Pancreas (tissue), 10 donors: ENCODE results near the gene APP. TPM values are rescaled to one million over a fixed set of nuclear protein-coding genes. Genes with fewer than 3 reads are reported as not detected.
"Not testable (repeated sequence)": the region's sequence is repeated elsewhere in the genome, so short reads cannot be mapped to it uniquely, and the experiment has no call there.

Source experiments
- ATAC-seq, 4 donors: fragments of 200-7000 bp; cut with Tn5 transposase; one replicate each; pipeline versions ENCODE4 v1.8.0 to v1.9.1; 2020; ENCODE audit warnings: mild to moderate bottlenecking in 4 of 4, moderate library complexity in 4 of 4
- DNase-seq, 6 donors: peaks; one replicate each; pipeline ENCODE4 v3.0.0-alpha.2; 2020
- FAIRE-seq: peaks from 2 replicates; lab custom pipeline; 2012; peaks lifted over from hg19 to GRCh38; lab: Jason Lieb, UNC
- H3K27ac ChIP-seq, 4 donors: fragments of 200-600 bp; sonication (generic); 1 replicate in 3 of 4; 2 replicates in 1 of 4; pipeline versions ENCODE4 v1.5.0 to v1.8.0; 2020
- H3K27me3 ChIP-seq, 4 donors: fragments of 200-600 bp; one replicate each; pipeline ENCODE4 v1.8.0; 2021
- H3K36me3 ChIP-seq, 3 donors: fragments of 200-600 bp; sonication (generic) in 1 of 3; one replicate each; pipeline versions ENCODE4 v1.5.0 to v1.8.0; 2020 to 2021
- H3K4me1 ChIP-seq, 3 donors: fragments of 200-600 bp; one replicate each; pipeline ENCODE4 v1.8.0; 2021
- H3K4me3 ChIP-seq, 4 donors: fragments of 200-600 bp; sonication (generic) in 2 of 4; one replicate each; pipeline versions ENCODE4 v1.5.0 to v1.8.0; 2020 to 2021
- H3K9me3 ChIP-seq, 4 donors: fragments of 200-600 bp; one replicate each; pipeline ENCODE4 v1.8.0; 2021
- WGBS, 2 donors: extraction: QIAGEN DNeasy Blood & Tissue Kit; methylation state at CpG; one replicate each; pipeline ENCODE4 v1.1.7; 2013; 5-methylcytosine and 5-hydroxymethylcytosine counted together
- intact Hi-C, 3 donors: fragments of 100-400 bp; cut with DNase I; formaldehyde crosslinking; loops; one replicate each; pipeline versions ENCODE4 v1.11.1 to v1.14.2; 2022
- polyA plus RNA-seq, 2 donors: library from polyadenylated mRNA; stranded (reverse); fragments of 200-250 nt; gene quantifications; one replicate each; pipeline ENCODE4 v1.2.3, GENCODE V29; 2013
- total RNA-seq, 6 donors: library from RNA; stranded (reverse); fragmentation: NEBNext Ultra II Directional in 4 of 6; extraction: Animal tissue kit (Norgen Biotek cat#: 25700) in 4 of 6; gene quantifications; one replicate each; pipeline versions ENCODE4 v1.2.1 to v1.2.4, GENCODE V29; 2021 to 2023
- TF ChIP-seq, protein P1 (sequence below), 4 donors: fragments of 200-600 bp; sonication (generic) in 3 of 4; IDR thresholded peaks; one replicate each; pipeline versions ENCODE4 v1.5.0 to v1.8.0; 2021; ENCODE audit warnings: antibody characterized with exemption in 4 of 4
- donor health status: healthy with polysubstance abuse.
- donor health status: DM: no; HTN: no; CAD: no; lungs with moderate emphysema.
- donor health status: DM: no; HTN: no; CAD: no.
- donor health status: control.
- donor health status: control.
- donor health status: Bipolar disorder and iron deficiency.
- donor health status: DM: yes; HTN: yes; CAD: no.
- donor health status: DM: no; HTN: no; CAD: no.
- donor health status: DM: no; HTN: no; CAD: no.
- donor health status: DM: yes; HTN: yes; CAD: no.

The APP gene
- total and polyA plus RNA-seq, 8 donors, result 50.7 to 372 (median 165) TPM

DNA sequence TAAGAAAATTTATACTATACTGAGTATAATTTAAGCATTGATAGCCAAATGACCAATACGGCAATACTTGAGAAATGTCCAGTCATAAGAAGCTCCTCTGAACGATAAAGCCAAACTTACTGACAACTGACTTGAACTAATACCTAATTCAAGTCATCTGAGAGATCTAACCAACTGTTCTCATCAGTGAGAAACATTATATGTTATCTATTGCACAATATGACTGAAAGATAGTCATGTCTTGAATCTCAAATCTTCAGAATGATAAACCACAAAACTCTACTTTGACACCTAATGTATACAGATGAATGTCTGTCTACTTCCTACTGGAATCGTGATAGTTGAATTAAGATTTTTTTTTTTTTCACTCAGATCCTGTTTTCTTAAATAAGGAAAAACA is 39.0 kb downstream of the APP start:
- ATAC-seq (no peak), DNase-seq (no peak), FAIRE-seq (no peak)
- intact Hi-C loops, result no loop called here
- TF ChIP-seq, protein P1, sequence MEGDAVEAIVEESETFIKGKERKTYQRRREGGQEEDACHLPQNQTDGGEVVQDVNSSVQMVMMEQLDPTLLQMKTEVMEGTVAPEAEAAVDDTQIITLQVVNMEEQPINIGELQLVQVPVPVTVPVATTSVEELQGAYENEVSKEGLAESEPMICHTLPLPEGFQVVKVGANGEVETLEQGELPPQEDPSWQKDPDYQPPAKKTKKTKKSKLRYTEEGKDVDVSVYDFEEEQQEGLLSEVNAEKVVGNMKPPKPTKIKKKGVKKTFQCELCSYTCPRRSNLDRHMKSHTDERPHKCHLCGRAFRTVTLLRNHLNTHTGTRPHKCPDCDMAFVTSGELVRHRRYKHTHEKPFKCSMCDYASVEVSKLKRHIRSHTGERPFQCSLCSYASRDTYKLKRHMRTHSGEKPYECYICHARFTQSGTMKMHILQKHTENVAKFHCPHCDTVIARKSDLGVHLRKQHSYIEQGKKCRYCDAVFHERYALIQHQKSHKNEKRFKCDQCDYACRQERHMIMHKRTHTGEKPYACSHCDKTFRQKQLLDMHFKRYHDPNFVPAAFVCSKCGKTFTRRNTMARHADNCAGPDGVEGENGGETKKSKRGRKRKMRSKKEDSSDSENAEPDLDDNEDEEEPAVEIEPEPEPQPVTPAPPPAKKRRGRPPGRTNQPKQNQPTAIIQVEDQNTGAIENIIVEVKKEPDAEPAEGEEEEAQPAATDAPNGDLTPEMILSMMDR (IDR thresholded peaks at IDR 0.05), result no peak
- Histone ChIP-seq H3K4me1 (peaks cover 7 to 31% (median 12%) of the 10 kb centered on the region in 3 donors), H3K27me3 (no peaks in the 10 kb centered on the region), H3K27ac (no peak overlapping the region), H3K9me3 (no peaks in the 10 kb centered on the region), H3K36me3 (no peaks in the 10 kb centered on the region), H3K4me3 (no peak overlapping the region)
- WGBS, 2 donors, result 81 to 89% methylated on average over 3 of the region's 3 CpGs

DNA sequence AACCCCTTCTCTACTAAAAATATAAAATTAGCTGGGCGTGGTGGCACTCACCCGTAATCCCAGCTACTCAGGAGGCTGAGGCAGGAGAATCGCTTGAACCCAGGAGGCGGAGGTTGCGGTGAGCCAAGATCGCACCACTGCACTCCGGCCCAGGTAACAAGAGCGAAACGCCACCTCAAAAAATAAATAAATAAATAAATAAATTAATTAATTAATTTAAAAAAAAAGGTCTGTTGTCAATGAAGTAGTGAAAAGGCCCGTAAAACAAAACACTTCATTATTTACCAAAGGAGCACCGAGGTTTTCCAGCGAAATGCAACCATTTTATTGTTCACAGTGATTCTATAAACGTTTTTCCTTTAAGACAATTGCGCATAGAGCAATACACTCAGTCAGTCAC is 39.5 kb downstream of the APP start:
- H3K36me3 ChIP-seq, intact Hi-C loops, H3K27ac ChIP-seq, DNase-seq, FAIRE-seq, H3K4me3 ChIP-seq, H3K27me3 ChIP-seq, H3K9me3 ChIP-seq, ATAC-seq: not testable (repeated sequence)
- H3K4me1 ChIP-seq, result peaks cover 8 to 28% (median 15%) of the 10 kb centered on the region in 3 donors
- 90 to 91% methylated on average over 14 of the region's 14 CpGs for WGBS, 2 donors

DNA sequence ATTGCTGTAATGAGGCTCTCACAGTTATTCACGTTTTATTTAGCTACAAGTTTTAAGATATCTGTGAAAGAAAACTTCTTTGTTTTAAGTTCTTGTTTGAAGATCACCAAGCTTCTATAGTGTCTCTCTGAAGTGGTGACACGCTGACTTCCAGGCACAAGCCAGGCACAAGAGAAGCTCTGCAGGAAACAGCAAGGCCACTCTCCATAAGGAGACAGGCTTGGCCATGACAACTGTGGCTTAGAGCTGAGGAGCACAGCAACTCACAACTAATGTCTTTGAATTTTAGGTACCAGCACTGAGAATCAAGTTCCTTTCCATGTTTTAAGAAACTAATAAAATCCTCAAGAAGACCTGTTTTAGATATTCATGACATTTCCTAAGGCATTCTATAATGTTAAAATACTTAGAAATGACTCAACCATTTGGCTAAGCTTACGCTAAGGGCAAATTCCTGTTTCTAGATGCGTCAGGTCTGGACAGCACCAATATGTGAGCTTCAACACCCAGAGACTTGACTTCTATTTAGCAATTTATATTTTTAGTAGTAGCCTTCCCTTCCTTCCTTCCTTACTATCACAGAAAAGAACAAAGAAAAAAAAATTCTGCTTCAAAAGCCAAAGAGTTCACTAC is 40.2 kb downstream of the APP start:
- 78 to 83% methylated on average over 4 of the region's 4 CpGs for WGBS, 2 donors
- no peak overlapping the region for H3K27ac ChIP-seq
- no peak for DNase-seq
- FAIRE-seq, result no peak
- intact Hi-C loops, result no loop called here
- ATAC-seq, result no peak
- H3K27me3 ChIP-seq, result no peaks in the 10 kb centered on the region
- peaks cover 15 to 33% (median 21%) of the 10 kb centered on the region in 3 donors for H3K4me1 ChIP-seq
- no peaks in the 10 kb centered on the region for H3K9me3 ChIP-seq
- H3K36me3 ChIP-seq, result no peaks in the 10 kb centered on the region
- H3K4me3 ChIP-seq, result no peak overlapping the region
- TF ChIP-seq, protein P1 (IDR thresholded peaks at IDR 0.05), result no peak

DNA sequence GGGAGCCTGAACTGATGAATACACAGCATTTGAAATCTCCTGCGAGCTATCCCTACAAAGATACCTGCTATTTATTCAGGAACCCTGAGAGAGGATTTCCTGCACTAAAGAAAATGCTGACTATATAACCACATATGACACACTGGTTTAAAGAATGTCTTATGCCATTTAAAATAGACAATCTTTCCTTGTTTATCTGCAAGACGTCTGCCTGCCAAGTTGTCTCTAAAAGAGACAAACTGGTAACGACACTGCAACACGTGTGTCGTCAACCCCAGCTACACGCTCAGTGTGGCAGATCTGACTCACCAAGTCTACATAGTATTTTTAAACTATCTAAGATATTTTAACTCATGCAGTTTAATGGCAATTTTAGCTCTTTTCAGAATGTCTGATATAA is 42.7 kb downstream of the APP start:
- H3K9me3 ChIP-seq, result no peaks in the 10 kb centered on the region
- 50 to 69% methylated on average over 6 of the region's 6 CpGs for WGBS, 2 donors
- TF ChIP-seq, protein P1 (IDR thresholded peaks at IDR 0.05), result no peak
- intact Hi-C loops, result no loop called here
- no peak overlapping the region for H3K27ac ChIP-seq
- FAIRE-seq (no peak), ATAC-seq (peak in 1 of 4 donors; percentile 50), DNase-seq (no peak)
- H3K27me3 ChIP-seq, result no peaks in the 10 kb centered on the region
- peaks cover 29 to 51% (median 41%) of the 10 kb centered on the region in 3 donors for H3K4me1 ChIP-seq
- no peak overlapping the region for H3K4me3 ChIP-seq
- no peaks in the 10 kb centered on the region for H3K36me3 ChIP-seq

DNA sequence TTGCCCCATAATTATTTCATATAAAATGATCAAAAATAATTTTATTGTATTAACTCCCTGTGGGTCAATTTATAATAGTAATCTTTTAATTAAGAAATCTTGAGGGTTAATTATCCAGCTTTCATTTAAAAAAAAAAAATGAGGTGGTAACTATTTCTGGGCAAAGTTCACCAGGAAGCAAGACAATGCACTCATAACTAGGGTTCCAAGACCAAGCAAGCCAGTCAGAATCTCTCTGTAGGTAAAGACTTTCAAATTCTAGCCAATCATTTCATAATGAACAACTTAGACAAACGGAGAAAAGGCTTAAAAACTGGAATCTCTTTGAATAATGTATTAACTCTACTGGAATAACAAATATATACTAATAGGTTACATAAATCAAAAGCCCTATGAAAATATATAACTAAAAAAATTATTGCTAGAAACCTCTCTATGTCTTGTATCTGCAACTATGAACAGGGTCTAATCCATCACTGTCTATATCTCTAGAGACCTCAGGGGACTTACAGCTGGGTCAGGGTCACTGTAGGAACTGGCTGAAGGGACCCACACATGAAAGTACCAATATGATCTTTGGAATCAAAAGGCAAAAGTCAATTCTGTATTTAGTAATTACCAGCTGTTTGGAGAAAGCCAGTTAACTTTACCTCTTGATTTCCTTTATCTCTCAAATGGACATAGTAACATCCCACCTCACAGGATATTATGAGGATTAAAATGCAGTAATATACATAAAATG is 43.3 kb downstream of the APP start:
- FAIRE-seq, result no peak
- TF ChIP-seq, protein P1 (IDR thresholded peaks at IDR 0.05), result no peak
- no peak for DNase-seq
- intact Hi-C loops, result no loop called here
- Histone ChIP-seq H3K36me3 (no peaks in the 10 kb centered on the region), H3K27me3 (no peaks in the 10 kb centered on the region), H3K9me3 (no peaks in the 10 kb centered on the region), H3K4me3 (no peak overlapping the region), H3K4me1 (peaks cover 32 to 57% (median 41%) of the 10 kb centered on the region in 3 donors), H3K27ac (no peak overlapping the region)
- 39 to 49% methylated on average over 1 of the region's 1 CpG for WGBS, 2 donors
- no peak for ATAC-seq
